Common myeloid progenitor, CD34-positive (primary cell): ENCODE data around the gene PIK3C2B. TPM values are rescaled to one million over a fixed set of nuclear protein-coding genes. Genes with fewer than 3 reads are reported as not detected.

Experiments used
- CTCF ChIA-PET: fragments of 350-600 bp; sonication (Branson Sonifier 250); formaldehyde crosslinking; loops from one replicate; lab custom pipeline; 2021; ENCODE audit warnings: antibody characterized with exemption; lab: Charles Lee
- POLR2A ChIA-PET: fragments of 350-600 bp; sonication (Branson Sonifier 250); formaldehyde crosslinking; loops from one replicate; lab custom pipeline; 2021; ENCODE audit warnings: antibody characterized with exemption; lab: Charles Lee
- DNase-seq, 3 donors: peaks; one replicate each; pipeline versions ENCODE4 v3.0.0 to v3.0.0-alpha.2; 2013
- H3K27ac ChIP-seq, 2 experiments: 1 replicate in 1 of 2; 2 replicates in 1 of 2; pipeline ENCODE4 v1.7.0; 2013; ENCODE audit warnings: inconsistent platforms in 2 of 2, low read length in 2 of 2, mild to moderate bottlenecking in 2 of 2, low read depth in 1 of 2, moderate library complexity in 1 of 2; ENCODE audit not compliant: severe bottlenecking in 2 of 2, insufficient read depth in 1 of 2, poor library complexity in 1 of 2
- H3K27me3 ChIP-seq, 5 experiments: replicated peaks in 2 of 5; 1 replicate in 3 of 5; 2 replicates in 2 of 5; pipeline versions ENCODE4 v1.6.1 to v1.7.0; 2013; ENCODE audit warnings: low read length in 4 of 5, mild to moderate bottlenecking in 2 of 5, moderate library complexity in 2 of 5, inconsistent platforms in 1 of 5; ENCODE audit not compliant: insufficient read depth in 5 of 5, control insufficient read depth in 4 of 5
- H3K36me3 ChIP-seq, 4 experiments: 1 replicate in 2 of 4; 2 replicates in 2 of 4; pipeline versions ENCODE4 v1.6.1 to v1.7.0; 2013; ENCODE audit warnings: low read length in 3 of 4, control low read depth in 1 of 4, mild to moderate bottlenecking in 1 of 4; ENCODE audit not compliant: control insufficient read depth in 4 of 4, insufficient read depth in 4 of 4
- H3K4me1 ChIP-seq, 4 experiments: 1 replicate in 3 of 4; 2 replicates in 1 of 4; pipeline versions ENCODE4 v1.6.1 to v1.7.1; 2013; ENCODE audit warnings: low read length in 3 of 4, mild to moderate bottlenecking in 3 of 4, control low read depth in 1 of 4, inconsistent platforms in 1 of 4, moderate library complexity in 1 of 4; ENCODE audit not compliant: control insufficient read depth in 4 of 4, insufficient read depth in 4 of 4; ENCODE audit errors: control extremely low read depth in 1 of 4
- H3K4me3 ChIP-seq, 7 experiments: 1 replicate in 4 of 7; 2 replicates in 3 of 7; pipeline versions ENCODE4 v1.5.1 to v1.7.0; 2013; ENCODE audit warnings: mild to moderate bottlenecking in 7 of 7, low read length in 6 of 7, moderate library complexity in 6 of 7, inconsistent platforms in 2 of 7, low read depth in 2 of 7, control low read depth in 1 of 7; ENCODE audit not compliant: insufficient read depth in 4 of 7, control insufficient read depth in 1 of 7; ENCODE audit errors: extremely low read depth in 1 of 7
- H3K9me3 ChIP-seq, 5 experiments: 1 replicate in 4 of 5; 2 replicates in 1 of 5; pipeline versions ENCODE4 v1.6.1 to v1.7.1; 2013; ENCODE audit warnings: low read length in 4 of 5, mild to moderate bottlenecking in 2 of 5, inconsistent platforms in 1 of 5, low read depth in 1 of 5, moderate library complexity in 1 of 5; ENCODE audit not compliant: control insufficient read depth in 4 of 5, insufficient read depth in 2 of 5; ENCODE audit errors: control extremely low read depth in 1 of 5
- WGBS: methylation state at CpG from one replicate; pipeline ENCODE4 v1.1.5; 2013; ENCODE audit not compliant: insufficient coverage; 5-methylcytosine and 5-hydroxymethylcytosine counted together
- polyA plus RNA-seq: library from polyadenylated mRNA; unstranded; fragments of 120-200 nt; gene quantifications from one replicate; pipeline ENCODE4 v1.2.1, GENCODE V29; 2013

The PIK3C2B gene, protein sequence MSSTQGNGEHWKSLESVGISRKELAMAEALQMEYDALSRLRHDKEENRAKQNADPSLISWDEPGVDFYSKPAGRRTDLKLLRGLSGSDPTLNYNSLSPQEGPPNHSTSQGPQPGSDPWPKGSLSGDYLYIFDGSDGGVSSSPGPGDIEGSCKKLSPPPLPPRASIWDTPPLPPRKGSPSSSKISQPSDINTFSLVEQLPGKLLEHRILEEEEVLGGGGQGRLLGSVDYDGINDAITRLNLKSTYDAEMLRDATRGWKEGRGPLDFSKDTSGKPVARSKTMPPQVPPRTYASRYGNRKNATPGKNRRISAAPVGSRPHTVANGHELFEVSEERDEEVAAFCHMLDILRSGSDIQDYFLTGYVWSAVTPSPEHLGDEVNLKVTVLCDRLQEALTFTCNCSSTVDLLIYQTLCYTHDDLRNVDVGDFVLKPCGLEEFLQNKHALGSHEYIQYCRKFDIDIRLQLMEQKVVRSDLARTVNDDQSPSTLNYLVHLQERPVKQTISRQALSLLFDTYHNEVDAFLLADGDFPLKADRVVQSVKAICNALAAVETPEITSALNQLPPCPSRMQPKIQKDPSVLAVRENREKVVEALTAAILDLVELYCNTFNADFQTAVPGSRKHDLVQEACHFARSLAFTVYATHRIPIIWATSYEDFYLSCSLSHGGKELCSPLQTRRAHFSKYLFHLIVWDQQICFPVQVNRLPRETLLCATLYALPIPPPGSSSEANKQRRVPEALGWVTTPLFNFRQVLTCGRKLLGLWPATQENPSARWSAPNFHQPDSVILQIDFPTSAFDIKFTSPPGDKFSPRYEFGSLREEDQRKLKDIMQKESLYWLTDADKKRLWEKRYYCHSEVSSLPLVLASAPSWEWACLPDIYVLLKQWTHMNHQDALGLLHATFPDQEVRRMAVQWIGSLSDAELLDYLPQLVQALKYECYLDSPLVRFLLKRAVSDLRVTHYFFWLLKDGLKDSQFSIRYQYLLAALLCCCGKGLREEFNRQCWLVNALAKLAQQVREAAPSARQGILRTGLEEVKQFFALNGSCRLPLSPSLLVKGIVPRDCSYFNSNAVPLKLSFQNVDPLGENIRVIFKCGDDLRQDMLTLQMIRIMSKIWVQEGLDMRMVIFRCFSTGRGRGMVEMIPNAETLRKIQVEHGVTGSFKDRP (N-terminal part only)
- 9.9 TPM for polyA plus RNA-seq

DNA sequence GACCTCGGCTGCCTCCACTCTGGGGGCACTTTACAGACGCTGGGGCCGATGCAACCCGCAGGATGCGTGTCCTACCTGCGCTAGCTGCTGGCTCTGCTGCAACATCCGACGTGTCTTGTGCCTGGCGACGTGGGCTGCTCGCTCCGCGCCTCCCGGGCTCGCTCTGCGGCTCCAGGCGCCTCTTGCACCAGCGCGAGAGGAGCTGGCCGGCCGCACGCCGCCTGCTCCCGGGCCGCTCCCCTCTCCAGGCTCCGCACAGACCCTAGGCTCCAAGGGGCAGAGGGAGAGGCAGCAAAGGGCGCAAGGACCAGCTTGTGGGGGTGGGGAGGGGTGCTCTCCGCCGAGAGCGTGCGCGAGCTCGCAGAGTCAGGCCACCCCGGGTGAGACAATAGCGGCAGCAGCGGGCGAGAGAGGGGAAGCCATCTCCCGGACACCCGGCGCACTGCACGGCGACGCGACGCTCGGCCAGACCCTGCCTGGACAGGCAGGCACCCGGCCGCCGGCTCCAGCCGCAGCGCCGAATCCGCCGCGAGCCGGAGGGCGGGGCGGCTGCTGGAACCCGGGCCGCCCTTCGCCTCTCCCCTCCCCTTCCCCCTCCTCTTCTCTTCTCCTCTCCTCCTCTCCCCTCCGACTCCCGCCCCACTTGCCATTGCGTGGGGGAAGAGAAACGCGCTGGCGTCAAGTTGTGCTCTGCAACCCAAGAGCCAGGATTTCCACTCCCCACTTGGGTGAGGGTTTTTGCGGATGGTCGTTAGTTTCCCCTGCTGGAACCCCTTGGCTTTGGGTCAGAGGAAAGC lies at the start of gene PIK3C2B:
TSS of gene PIK3C2B (minus strand) at position 525 of the 797 bp plus-strand sequence. CDS start 25,003 bp downstream, outside the sequence.
- DNase-seq, result peak; percentile 71 to 86 (median 77)

DNA sequence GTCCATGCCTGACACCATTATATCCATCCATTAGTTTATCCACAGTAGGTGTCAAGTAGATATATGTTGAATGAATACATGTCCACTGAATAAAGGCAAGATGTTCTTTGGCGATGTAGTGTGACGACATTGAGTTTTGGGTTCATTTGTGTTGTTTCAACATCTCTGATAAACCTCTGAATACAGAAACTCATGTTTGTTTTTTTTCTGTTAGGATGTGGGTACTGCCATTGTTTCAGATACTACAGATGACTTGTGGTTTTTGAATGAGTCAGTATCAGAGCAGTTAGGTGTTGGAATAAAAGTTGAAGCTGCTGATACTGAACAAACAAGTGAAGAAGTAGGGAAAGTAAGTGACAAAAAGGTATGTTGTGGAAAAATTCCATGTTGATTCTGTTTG lies 49.7 kb upstream of the PIK3C2B start:
- Histone ChIP-seq H3K27me3 (no peaks in the 10 kb centered on the region), H3K9me3 (no peaks in the 10 kb centered on the region), H3K36me3 (peaks cover 36 to 97% (median 64%) of the 10 kb centered on the region in 4 experiments), H3K4me3 (no peak overlapping the region), H3K4me1 (peaks cover 4 to 22% (median 9%) of the 10 kb centered on the region in 4 experiments), H3K27ac (peak overlapping the region in 1 of 2 experiments; percentile 14)
- CTCF ChIA-PET, result interaction anchor here (1.4 to 1.6 kb wide), 2 partner anchors 21 to 27 kb away, joined by 3 to 5 read pairs; no protein-coding TSS in a partner anchor
- no CpG with 5 or more reads among the region's 2 CpGs for WGBS
- POLR2A ChIA-PET, result no interaction called here
- peak; percentile 53 to 90 (median 84) for DNase-seq

More for the DNA sequence above, at the start of gene PIK3C2B:
- Histone ChIP-seq H3K27me3 (no peaks in the 10 kb centered on the region), H3K36me3 (no peaks in the 10 kb centered on the region), H3K27ac (peak within 1 kb of the TSS in 1 of 2 experiments; percentile 76), H3K4me1 (peaks cover 9 to 65% (median 45%) of the 10 kb centered on the region in 4 experiments), H3K4me3 (peak within 1 kb of the TSS; percentile 72 to 95 (median 84)), H3K9me3 (no peaks in the 10 kb centered on the region)
- POLR2A ChIA-PET, result interaction anchor here (1.2 to 2.0 kb wide), 6 partner anchors 9 to 48 kb away, joined by 3 to 9 read pairs (median 6); no protein-coding TSS in a partner anchor
- CTCF ChIA-PET, result interaction anchor here (0.7 to 20.1 kb wide), 17 partner anchors 7 to 312 kb away, joined by 3 to 916 read pairs (median 4); no protein-coding TSS in a partner anchor
- WGBS, result 0% methylated on average over 51 of the region's 69 CpGs

DNA sequence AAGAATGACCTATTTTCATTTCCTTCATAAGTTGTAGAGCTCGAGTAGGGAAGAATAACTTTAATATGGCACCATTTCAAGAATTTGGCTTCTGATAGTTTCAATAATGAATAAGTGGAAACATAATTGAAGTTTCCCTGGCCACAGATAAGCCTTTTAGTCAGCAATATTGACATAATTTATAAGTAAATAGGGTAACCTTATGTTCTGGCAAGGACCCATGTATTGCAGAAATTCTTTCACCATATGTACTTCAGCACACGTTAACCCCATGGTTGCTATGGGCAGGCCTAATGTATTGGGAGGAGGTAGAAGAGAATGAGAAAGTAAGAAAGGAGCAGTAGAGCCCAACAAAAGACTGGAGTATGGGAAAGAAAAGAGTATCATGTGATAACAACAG lies 47.0 kb upstream of the PIK3C2B start:
- ChIA-PET CTCF (interaction anchor here (1.8 kb wide), 2 partner anchors 10 to 12 kb away, joined by 4 read pairs; no protein-coding TSS in a partner anchor), POLR2A (interaction anchor here (0.6 kb wide), 1 partner anchor 46 kb away, joined by 3 read pairs; no protein-coding TSS in a partner anchor)
- WGBS, result 100% methylated on average over 1 of the region's 2 CpGs
- Histone ChIP-seq H3K27ac (no peak overlapping the region), H3K27me3 (no peaks in the 10 kb centered on the region), H3K4me1 (peaks cover 4 to 22% (median 9%) of the 10 kb centered on the region in 4 experiments), H3K4me3 (no peak overlapping the region), H3K36me3 (peaks cover 30 to 94% (median 66%) of the 10 kb centered on the region in 4 experiments), H3K9me3 (no peaks in the 10 kb centered on the region)
- no peak for DNase-seq

DNA sequence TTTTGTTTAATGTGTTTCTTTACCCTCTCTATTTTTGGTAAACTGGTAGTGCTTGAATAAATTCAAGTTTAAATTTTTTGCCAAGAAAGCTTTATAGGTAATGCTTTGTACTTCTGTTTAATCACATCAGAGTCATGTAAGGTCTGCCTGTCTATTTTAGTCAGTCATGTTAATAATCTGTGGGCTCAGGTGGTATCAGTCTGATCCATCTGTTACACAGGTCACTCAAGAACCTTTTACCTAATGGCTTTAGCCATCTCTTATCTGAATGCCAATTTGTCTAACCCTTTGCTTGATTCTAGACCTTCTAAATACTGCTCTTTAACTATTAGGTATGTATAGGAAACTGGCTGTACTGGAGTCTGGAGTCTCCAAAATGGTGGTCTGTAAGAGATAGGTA lies 38.2 kb upstream of the PIK3C2B start:
- peaks cover 19 to 87% (median 67%) of the 10 kb centered on the region in 4 experiments for H3K36me3 ChIP-seq
- POLR2A ChIA-PET, result no interaction called here

DNA sequence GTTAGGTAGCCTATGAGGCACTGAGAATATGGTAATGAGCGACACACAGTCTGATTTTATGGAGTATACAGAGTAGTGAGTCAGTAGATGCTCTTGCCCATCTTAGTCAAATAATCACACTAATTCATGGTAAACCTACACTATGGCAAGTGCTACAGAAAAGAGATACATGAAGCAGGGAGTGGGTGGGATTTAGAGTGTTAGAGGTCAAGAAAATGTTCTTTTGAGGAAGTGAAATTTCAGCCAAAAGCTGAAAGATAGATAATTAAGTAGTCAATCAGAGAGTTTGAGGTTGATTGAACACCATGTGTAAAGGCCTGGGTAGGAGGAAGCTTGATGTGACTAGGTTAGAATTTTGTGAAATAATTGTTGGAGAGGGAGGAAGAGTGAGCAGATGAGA lies 36.3 kb upstream of the PIK3C2B start:
- CTCF ChIA-PET, result interaction anchor here (1.0 to 5.5 kb wide), 5 partner anchors 14 to 276 kb away, joined by 3 to 26 read pairs (median 3); partner anchors contain the start of gene MDM4
- no peak for DNase-seq
- Histone ChIP-seq H3K36me3 (peaks cover 17 to 82% (median 65%) of the 10 kb centered on the region in 4 experiments), H3K9me3 (no peaks in the 10 kb centered on the region), H3K27me3 (no peaks in the 10 kb centered on the region), H3K27ac (no peak overlapping the region), H3K4me3 (no peak overlapping the region), H3K4me1 (no peaks in the 10 kb centered on the region)
- POLR2A ChIA-PET, result interaction anchor here (0.7 kb wide), 1 partner anchor 14 kb away, joined by 3 read pairs; no protein-coding TSS in a partner anchor
- no CpG with 5 or more reads among the region's 1 CpG for WGBS

More for the DNA sequence above, 38.2 kb upstream of the PIK3C2B start:
- no peak for DNase-seq
- no peaks in the 10 kb centered on the region for H3K27me3 ChIP-seq
- H3K4me1 ChIP-seq, result no peaks in the 10 kb centered on the region
- CTCF ChIA-PET, result interaction anchor here (0.7 kb wide), 1 partner anchor 18 kb away, joined by 3 read pairs; no protein-coding TSS in a partner anchor
- H3K9me3 ChIP-seq, result no peaks in the 10 kb centered on the region
- H3K4me3 ChIP-seq, result no peak overlapping the region
- no peak overlapping the region for H3K27ac ChIP-seq
